Central memory CD4-positive, alpha-beta T cell (primary cell): ENCODE results near the gene SEC22C.
A peak's percentile ranks its signal among the peaks of the same experiment; 100 is the strongest.

ENCODE experiments used
- DNase-seq: peaks from one replicate; pipeline ENCODE4 v3.0.0; 2022

The SEC22C gene

GRCh38 chr3:42510325-42510724, 71.4 kb downstream of the SEC22C start:
- DNase-seq, result no peak

DNA sequence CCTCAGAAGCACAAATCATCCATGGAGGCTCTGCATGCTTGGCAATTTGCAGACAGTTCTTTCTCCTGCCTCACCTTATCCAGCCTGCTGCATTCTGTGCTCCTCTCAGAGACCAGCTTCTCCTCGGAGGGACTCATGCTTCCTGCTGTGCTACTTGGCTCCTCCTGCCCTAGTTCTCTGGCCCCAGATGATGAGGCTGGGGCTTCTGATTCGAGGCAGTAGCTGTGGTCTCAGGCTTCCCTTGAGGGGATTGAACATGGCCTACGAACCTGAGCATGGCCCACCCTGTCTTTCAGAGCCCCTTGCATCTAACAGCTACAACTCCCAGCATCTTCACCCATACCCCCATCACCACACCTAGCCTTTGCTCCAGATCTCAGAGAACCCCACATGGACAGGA, 72.7 kb downstream of the SEC22C start:
- DNase-seq, result no peak

DNA sequence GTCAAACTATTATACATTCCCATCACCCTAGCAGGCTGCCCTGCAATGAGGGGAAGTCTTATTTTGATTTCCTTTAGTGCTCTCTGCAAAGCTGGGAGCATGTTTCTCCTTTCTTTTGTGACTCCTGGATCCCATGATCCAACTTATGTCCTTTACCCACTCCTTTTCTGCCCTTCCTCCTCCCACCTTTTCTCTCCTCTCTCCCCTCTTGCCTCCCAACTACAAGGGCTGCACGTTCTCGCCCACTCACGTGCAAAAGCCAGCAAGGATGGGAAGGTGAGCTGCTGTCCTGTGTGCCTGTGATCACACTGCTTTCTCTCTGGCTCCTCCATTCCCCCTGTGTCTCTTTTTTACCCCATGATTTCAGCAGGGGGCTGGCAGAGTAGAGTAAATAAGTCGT, 73.2 kb downstream of the SEC22C start:
- no peak for DNase-seq

GRCh38 chr3:42507761-42508335, 73.9 kb downstream of the SEC22C start:
- no peak for DNase-seq

GRCh38 chr3:42507252-42507651, 74.5 kb downstream of the SEC22C start:
- DNase-seq, result no peak

- DNase-seq, result no peak
Measured at GRCh38 chr3:42505849-42506410, 75.8 kb downstream of the SEC22C start.

- DNase-seq, result no peak
Measured at GRCh38 chr3:42505128-42505848, 76.5 kb downstream of the SEC22C start.

DNA sequence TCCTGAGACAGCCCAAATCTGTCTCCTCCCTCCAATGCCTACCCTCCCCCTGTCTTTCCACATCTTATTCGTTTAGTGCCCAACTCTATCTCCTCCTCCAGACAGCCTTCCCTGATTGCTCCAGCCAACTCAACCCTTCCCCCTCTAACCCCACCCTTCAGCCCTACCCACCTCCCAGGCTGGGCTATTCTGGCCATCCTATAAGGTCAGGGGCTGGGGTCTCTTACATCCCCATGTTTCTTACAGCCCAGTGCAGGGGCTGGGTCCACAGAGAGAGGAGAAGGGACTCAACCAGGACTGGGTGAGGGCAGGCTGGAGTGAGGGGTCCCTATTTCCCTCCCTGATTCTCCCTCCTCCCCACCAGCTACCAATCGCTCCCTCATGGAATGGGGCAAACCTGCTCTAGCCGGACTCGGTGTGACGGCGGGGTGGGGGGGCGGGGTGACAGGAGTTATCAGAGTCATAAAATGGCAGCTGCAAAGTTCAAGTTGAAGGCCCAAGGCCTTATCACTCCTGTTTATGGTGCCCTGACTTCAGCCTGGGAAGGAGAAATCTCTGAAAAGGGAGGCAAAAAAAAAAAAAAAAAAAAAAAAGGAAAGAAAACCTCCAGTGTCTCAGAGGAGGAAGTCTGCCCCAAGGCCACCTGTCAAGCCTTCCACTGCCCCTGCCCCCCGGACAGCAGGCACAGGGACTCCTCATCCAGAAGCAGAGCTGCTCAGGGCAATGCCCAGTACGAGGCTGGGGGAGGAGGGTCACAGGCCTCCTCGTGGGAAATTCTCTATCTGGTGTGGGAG, 77.2 kb downstream of the SEC22C start:
- DNase-seq, result no peak

DNA sequence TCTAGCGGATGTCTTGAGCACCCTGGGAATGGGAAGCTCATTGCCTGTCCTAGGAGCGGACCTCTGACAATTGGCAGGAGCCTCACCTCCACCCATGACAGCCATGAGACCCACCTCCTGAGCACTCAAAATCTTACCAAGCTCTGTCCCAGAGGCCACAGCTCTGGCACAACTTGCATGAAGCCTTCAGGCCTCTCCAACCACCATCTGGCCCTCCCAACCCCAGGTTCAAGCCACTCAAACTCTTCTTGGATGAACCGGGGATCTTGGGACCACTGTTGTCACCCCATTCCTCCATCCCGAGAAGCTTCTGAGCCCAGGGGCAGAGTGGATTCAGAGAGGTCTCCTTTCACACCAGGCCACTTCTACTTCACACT, 77.8 kb downstream of the SEC22C start:
- no peak for DNase-seq

GRCh38 chr3:42503251-42503924, 78.4 kb downstream of the SEC22C start:
- no peak for DNase-seq

GRCh38 chr3:42502429-42503250, 79.1 kb downstream of the SEC22C start, which contains the start of gene VIPR1:
TSS of gene VIPR1 (plus strand) at chr3:42502643. CDS start at chr3:42502736, 93 bp downstream.
- DNase-seq, result peak; percentile 93

- peak; percentile 57 for DNase-seq
Measured at GRCh38 chr3:42501681-42502428, 79.9 kb downstream of the SEC22C start.

GRCh38 chr3:42501321-42501680, 80.5 kb downstream of the SEC22C start:
- DNase-seq, result no peak

DNA sequence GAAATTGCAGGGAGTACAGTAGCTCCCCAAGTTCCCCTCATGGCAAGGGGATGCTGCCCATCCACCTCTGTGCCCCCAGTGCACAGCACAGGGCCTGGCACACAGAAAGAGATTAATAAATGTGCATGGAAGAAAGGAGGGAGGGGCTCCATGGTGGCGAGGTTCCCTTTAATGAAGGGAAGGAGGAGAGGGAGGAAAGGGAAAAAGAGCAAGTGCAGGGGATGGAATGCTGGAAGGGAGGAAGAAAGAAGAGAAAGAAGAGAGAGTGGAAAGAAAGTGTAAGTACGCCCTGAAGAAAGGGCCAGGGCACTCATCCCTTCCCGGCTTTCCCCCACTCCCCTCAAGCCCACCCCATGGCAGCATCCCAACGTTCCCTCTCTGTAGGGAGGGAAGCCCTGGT, 80.9 kb downstream of the SEC22C start:
- no peak for DNase-seq

- DNase-seq, result no peak
Measured at GRCh38 chr3:42500091-42500490, 81.7 kb downstream of the SEC22C start.

- no peak for DNase-seq
Measured at GRCh38 chr3:42499478-42499871, 82.3 kb downstream of the SEC22C start.

GRCh38 chr3:42498791-42499477, 82.8 kb downstream of the SEC22C start:
- DNase-seq, result no peak

DNA sequence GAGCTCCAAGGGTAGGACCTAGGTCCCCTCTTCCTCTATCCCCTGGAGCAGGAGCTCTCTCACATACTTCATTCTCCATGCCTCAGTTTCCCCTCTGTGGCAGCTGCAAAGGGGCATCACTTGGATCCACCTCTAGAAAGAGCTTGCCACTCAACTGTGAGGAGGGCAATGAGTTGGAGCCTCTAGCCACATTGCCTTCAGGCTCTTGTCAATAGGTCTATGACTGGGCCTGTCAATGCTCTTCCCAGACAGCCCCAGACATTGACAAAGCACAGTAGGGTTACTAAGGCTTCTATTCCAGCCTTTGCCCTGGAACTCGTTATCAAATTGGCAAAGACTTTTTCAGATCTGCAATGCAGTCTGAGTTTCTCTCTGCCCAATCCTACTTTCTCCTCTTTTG, 83.7 kb downstream of the SEC22C start:
- no peak for DNase-seq
